IPS-15b (cell line): ENCODE data around the gene C1QTNF6.
A peak's percentile ranks its signal among the peaks of the same experiment; 100 is the strongest.

Experiments
- H3K27me3 ChIP-seq: one replicate; pipeline ENCODE4 v1.6.1; 2013; ENCODE audit warnings: low read length; ENCODE audit not compliant: control insufficient read depth, insufficient read depth
- H3K36me3 ChIP-seq: one replicate; pipeline ENCODE4 v1.6.1; 2013; ENCODE audit warnings: low read length; ENCODE audit not compliant: control insufficient read depth, insufficient read depth
- H3K4me1 ChIP-seq: one replicate; pipeline ENCODE4 v1.6.1; 2013; ENCODE audit warnings: mild to moderate bottlenecking, low read length; ENCODE audit not compliant: control insufficient read depth, insufficient read depth
- H3K4me3 ChIP-seq: one replicate; pipeline ENCODE4 v1.5.1; 2013; ENCODE audit warnings: low read depth, low read length
- H3K9ac ChIP-seq: one replicate; pipeline ENCODE4 v1.6.1; 2013; ENCODE audit warnings: low read depth, mild to moderate bottlenecking, low read length
- H3K9me3 ChIP-seq: one replicate; pipeline ENCODE4 v1.6.1; 2013; ENCODE audit warnings: mild to moderate bottlenecking, low read length; ENCODE audit not compliant: control insufficient read depth, insufficient read depth

C1QTNF6 gene

GRCh38 chr22:37182949-37183245, 5.2 kb downstream of the C1QTNF6 start:
- Histone ChIP-seq H3K36me3 (no peaks in the 10 kb centered on the region), H3K27me3 (no peaks in the 10 kb centered on the region), H3K4me1 (peaks cover 11% of the 10 kb centered on the region), H3K9ac (no peak overlapping the region), H3K4me3 (no peak overlapping the region), H3K9me3 (no peaks in the 10 kb centered on the region)

GRCh38 chr22:37182101-37182948, 5.7 kb downstream of the C1QTNF6 start:
- H3K9ac ChIP-seq = no peak overlapping the region
- no peaks in the 10 kb centered on the region for H3K9me3 ChIP-seq
- H3K4me3 ChIP-seq = no peak overlapping the region
- H3K4me1 ChIP-seq = peaks cover 9% of the 10 kb centered on the region
- H3K36me3 ChIP-seq = no peaks in the 10 kb centered on the region
- no peaks in the 10 kb centered on the region for H3K27me3 ChIP-seq

GRCh38 chr22:37181681-37182080, 6.4 kb downstream of the C1QTNF6 start:
- H3K36me3 ChIP-seq = no peaks in the 10 kb centered on the region
- H3K9ac ChIP-seq = no peak overlapping the region
- H3K4me1 ChIP-seq = peaks cover 4% of the 10 kb centered on the region
- no peak overlapping the region for H3K4me3 ChIP-seq
- H3K9me3 ChIP-seq = no peaks in the 10 kb centered on the region
- H3K27me3 ChIP-seq = no peaks in the 10 kb centered on the region

GRCh38 chr22:37180531-37181231, 7.4 kb downstream of the C1QTNF6 start:
- Histone ChIP-seq H3K36me3 (no peaks in the 10 kb centered on the region), H3K4me3 (no peak overlapping the region), H3K9me3 (no peaks in the 10 kb centered on the region), H3K4me1 (no peaks in the 10 kb centered on the region), H3K27me3 (no peaks in the 10 kb centered on the region), H3K9ac (no peak overlapping the region)

- Histone ChIP-seq H3K9ac (no peak overlapping the region), H3K9me3 (no peaks in the 10 kb centered on the region), H3K4me3 (no peak overlapping the region), H3K4me1 (no peaks in the 10 kb centered on the region), H3K36me3 (no peaks in the 10 kb centered on the region), H3K27me3 (no peaks in the 10 kb centered on the region)
Measured at GRCh38 chr22:37179622-37180420, 8.2 kb downstream of the C1QTNF6 start.

GRCh38 chr22:37179126-37179470, 8.9 kb downstream of the C1QTNF6 start:
- H3K4me3 ChIP-seq = no peak overlapping the region
- H3K4me1 ChIP-seq = no peaks in the 10 kb centered on the region
- H3K9me3 ChIP-seq = no peaks in the 10 kb centered on the region
- H3K27me3 ChIP-seq = no peaks in the 10 kb centered on the region
- no peaks in the 10 kb centered on the region for H3K36me3 ChIP-seq
- H3K9ac ChIP-seq = peak overlapping the region; percentile 24

GRCh38 chr22:37178350-37179125, 9.5 kb downstream of the C1QTNF6 start:
- no peaks in the 10 kb centered on the region for H3K4me1 ChIP-seq

GRCh38 chr22:37177755-37178154, 10.3 kb downstream of the C1QTNF6 start:
- Histone ChIP-seq H3K4me3 (no peak overlapping the region), H3K9ac (no peak overlapping the region), H3K4me1 (no peaks in the 10 kb centered on the region), H3K36me3 (no peaks in the 10 kb centered on the region), H3K9me3 (no peaks in the 10 kb centered on the region), H3K27me3 (no peaks in the 10 kb centered on the region)

More at GRCh38 chr22:37178350-37179125, 9.5 kb downstream of the C1QTNF6 start:
- H3K27me3 ChIP-seq = no peaks in the 10 kb centered on the region
- peak overlapping the region; percentile 24 for H3K9ac ChIP-seq
- no peaks in the 10 kb centered on the region for H3K36me3 ChIP-seq
- no peak overlapping the region for H3K4me3 ChIP-seq
- no peaks in the 10 kb centered on the region for H3K9me3 ChIP-seq

- Histone ChIP-seq H3K9me3 (no peaks in the 10 kb centered on the region), H3K27me3 (no peaks in the 10 kb centered on the region), H3K4me1 (no peaks in the 10 kb centered on the region), H3K36me3 (no peaks in the 10 kb centered on the region), H3K4me3 (no peak overlapping the region), H3K9ac (no peak overlapping the region)
Measured at GRCh38 chr22:37177221-37177620, 10.8 kb downstream of the C1QTNF6 start.

- no peaks in the 10 kb centered on the region for H3K9me3 ChIP-seq
- no peaks in the 10 kb centered on the region for H3K27me3 ChIP-seq
- no peaks in the 10 kb centered on the region for H3K36me3 ChIP-seq
- H3K4me1 ChIP-seq = no peaks in the 10 kb centered on the region
- H3K4me3 ChIP-seq = no peak overlapping the region
- no peak overlapping the region for H3K9ac ChIP-seq
Measured at GRCh38 chr22:37176464-37177061, 11.5 kb downstream of the C1QTNF6 start.
